GM12864 (cell line): ENCODE measurements around the gene SWI5.
"Not testable (repeated sequence)": the region's sequence is repeated elsewhere in the genome, so short reads cannot be mapped to it uniquely, and the experiment has no call there.

Source experiments
- DNase-seq: peaks from one replicate; pipeline ENCODE4 v3.0.0-alpha.2; 2011; ENCODE audit warnings: low read depth
- H3K4me3 ChIP-seq: 2 replicates; pipeline ENCODE4 v1.5.1; 2011; ENCODE audit warnings: mild to moderate bottlenecking, low read depth, low read length, control low read depth
- TF ChIP-seq, protein P1 (sequence below): IDR thresholded peaks from 2 replicates; pipeline ENCODE4 v1.5.1; 2011; ENCODE audit warnings: low read depth, mild to moderate bottlenecking, moderate library complexity, low read length, control low read depth, inconsistent platforms; ENCODE audit errors: missing control alignments

Gene SWI5

DNA sequence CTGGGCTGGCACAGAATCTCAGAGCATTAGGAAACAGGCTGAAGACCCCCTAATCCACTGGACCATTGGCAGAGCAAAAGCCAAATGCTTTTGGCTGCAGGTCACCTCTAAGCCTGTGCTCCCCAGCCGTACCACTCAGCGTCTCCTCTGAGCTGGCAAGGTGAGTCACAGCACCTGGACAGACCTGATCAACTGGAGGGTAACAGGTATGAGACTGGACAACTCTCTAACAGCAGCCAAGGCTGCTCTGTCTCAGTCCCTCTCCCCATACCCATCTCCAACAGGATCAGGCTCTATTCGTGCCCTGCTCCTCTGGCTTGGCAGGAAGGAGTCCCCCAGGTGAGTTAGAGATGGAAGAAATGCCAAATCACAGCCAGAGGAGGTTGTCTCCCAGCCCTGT is 5.0 kb upstream of the SWI5 start:
- no peak for DNase-seq
- TF ChIP-seq, protein P1, sequence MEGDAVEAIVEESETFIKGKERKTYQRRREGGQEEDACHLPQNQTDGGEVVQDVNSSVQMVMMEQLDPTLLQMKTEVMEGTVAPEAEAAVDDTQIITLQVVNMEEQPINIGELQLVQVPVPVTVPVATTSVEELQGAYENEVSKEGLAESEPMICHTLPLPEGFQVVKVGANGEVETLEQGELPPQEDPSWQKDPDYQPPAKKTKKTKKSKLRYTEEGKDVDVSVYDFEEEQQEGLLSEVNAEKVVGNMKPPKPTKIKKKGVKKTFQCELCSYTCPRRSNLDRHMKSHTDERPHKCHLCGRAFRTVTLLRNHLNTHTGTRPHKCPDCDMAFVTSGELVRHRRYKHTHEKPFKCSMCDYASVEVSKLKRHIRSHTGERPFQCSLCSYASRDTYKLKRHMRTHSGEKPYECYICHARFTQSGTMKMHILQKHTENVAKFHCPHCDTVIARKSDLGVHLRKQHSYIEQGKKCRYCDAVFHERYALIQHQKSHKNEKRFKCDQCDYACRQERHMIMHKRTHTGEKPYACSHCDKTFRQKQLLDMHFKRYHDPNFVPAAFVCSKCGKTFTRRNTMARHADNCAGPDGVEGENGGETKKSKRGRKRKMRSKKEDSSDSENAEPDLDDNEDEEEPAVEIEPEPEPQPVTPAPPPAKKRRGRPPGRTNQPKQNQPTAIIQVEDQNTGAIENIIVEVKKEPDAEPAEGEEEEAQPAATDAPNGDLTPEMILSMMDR = no peak
- no peak overlapping the region for H3K4me3 ChIP-seq

DNA sequence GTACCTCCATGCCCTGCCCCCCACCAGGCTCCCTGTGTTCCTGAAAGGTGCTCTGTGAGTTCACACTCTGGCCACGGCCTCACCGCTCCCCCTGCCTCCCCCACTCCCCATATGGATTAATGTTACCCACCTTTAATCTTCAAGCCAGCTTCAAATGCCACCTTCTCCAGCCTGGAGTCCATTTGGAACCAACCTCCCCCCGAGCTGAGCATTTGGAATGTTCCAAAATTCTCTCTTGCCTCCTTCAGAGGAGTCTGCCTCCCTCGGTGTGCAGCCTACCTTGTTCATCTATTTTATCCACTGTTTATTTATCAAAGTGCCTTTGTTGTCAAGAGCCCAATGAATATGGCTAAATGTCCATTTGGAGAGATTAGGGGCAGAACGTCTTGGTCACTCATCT is 4.6 kb upstream of the SWI5 start:
- DNase-seq = no peak
- no peak overlapping the region for H3K4me3 ChIP-seq
- TF ChIP-seq, protein P1 = no peak

DNA sequence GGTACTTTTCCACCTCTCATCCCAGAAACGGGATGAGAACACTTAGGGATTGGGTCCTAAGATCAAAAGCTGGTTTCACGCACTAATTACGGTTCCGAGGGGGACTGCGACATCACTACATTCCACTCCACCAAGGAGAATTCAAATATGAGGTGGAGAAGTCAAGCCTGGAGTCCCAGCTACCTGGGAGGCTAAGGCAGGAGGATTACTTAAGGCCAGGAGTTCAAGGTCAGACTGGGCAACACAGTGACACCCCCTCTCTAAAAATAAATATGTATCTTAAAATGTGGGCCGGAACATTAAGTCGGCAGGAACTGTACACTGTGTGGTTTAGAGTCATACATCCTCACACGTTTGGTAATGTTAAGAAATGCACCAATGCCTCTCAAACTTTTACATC is 1.8 kb upstream of the SWI5 start:
- H3K4me3 ChIP-seq = no peak overlapping the region; the same call in 1 of the 2 replicates
- no peak for DNase-seq

DNA sequence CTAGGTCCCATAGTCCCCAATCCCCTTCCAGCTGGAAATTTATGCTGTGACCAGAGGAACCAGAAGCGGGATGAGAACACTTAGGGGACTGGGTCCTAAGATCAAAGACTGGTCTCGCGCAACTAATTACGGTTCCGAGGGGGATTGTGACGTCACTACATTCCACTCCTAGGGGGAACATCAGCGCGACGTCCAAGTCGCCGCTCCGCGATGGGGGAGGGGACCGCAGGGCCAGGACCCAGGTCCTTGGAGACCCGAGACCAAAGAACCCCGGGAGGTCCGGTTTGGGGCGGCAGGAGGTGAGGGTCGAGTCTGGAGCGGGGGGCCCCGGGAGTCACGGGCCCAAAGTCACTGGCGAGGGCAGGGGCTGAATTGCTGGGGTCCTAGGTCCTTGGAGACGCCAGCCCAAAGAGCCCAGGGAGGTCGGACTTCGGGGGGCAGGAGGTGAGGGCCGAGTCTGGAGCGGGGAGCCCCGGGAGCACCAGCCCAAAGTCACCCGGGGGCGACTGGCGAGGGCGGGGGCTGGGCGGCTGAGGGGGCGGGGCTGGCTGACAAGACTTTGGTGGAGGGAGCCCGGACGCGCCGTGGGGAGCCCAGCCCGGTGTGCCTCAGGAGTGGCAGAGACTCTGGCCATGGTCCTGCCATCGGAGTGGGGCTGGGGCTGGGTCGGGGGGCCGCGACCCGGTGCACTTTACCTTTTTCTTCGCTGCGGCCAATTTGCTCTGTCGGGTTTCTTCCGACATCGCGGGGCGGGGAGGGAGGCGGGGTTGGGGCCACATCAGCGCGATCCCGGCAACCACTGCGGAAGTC is 673 bp upstream of the SWI5 start, which contains the start of gene GOLGA2:
GOLGA2 (minus strand) TSS at position 810 of the 810 bp plus-strand sequence; CDS start at position 779, 31 bp downstream.
- H3K4me3 ChIP-seq = peak within 1 kb of the TSS; percentile 90
- TF ChIP-seq, protein P1 = no peak
- no peak for DNase-seq

More for the DNA sequence above, 1.8 kb upstream of the SWI5 start:
- TF ChIP-seq, protein P1 = no peak

DNA sequence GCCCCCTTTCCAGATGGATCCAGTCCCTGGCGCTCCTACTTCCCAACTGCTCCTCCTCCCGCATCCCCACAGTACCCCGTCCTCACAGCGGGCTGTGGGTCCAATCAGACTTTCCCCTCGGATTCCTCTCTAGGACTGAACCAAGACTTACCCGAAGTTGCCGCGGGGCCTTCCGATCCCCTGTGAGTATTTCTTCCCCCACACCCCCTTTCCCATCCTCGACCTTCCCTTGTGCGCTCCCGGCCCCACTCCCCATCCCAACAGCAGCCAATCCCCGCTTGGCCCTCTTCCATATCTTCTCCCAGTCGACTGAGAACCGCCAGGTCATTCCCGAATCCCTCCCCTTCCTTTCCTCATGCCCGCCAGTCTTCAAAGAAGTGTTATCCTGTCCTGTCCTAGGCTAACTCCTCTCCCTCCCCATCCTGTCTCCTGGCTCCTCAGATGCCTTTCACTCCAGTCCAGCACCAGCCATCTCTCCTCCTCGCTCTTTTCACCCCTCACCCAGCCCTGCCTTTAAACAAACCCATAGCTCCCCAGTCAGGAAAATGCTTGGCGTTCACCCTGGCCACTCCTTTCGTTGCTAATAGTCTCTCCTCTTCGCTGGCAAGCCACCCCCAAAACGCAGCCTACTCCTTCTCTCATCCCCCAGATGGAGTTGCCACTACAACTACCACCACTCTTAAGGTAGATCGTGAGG is 646 bp downstream of the SWI5 start:
- peak overlapping the region; percentile 79 for H3K4me3 ChIP-seq
- no peak for DNase-seq
- TF ChIP-seq, protein P1 = no peak

DNA sequence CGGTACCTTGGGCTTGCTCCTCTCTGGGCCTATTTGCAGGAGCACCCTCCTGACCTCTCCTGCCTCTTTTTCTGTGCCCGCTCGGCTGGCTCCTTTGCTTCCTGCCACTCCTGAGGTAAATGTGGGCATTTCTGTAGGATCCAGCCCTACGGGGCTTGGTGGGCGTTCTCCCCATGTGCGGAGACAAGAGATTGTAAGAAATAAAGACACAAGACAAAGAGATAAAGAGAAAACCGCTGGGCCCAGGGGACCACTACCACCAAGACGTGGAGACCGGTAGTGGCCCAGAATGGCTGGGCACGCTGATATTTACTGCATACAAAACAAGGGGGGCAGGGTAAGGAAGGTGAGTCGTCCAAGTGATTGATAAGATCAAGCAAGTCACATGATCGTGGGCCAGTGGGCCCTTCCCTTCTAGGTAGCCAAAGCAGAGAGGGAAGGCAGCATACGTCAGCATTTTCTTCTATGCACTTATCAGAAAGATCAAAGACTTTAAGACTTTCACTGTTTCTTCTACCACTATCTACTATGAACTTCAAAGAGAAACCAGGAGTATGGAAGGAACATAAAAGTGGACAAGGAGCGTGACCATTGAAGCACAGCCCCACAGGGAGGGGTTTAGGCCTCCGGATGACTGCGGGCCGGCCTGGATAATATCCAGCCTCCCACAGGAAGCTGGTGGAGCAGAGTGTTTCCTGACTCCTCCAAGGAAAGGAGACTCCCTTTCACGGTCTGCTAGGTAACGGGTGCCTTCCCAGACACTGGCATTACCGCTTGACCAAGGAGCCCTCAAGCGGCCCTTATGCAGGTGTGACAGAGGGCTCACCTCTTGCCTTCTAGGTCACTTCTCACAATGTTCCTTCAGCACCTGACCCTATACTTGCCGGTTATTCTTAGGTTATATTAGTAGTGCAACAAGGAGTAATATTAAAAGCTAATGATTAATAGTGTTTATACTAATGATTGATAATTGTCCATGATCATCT is 3.3 kb downstream of the SWI5 start:
- not testable (repeated sequence) for DNase-seq, H3K4me3 ChIP-seq
